ENCODE results near the gene ISG15. TPM values are rescaled to one million over a fixed set of nuclear protein-coding genes. Genes with fewer than 3 reads are reported as not detected.

The ISG15 gene
- polyA plus RNA-seq, 1 donor = 26.0 TPM

- DNase-seq = peak; percentile 74 to 75
- H3K27me3 ChIP-seq (ENCODE audit: control insufficient read depth, insufficient read depth, low read length) = peaks cover 13% of the 10 kb centered on the region
- no peak overlapping the region for H3K27ac ChIP-seq (ENCODE audit: low read length)
- peaks cover 22% of the 10 kb centered on the region for H3K4me1 ChIP-seq (ENCODE audit: control insufficient read depth, insufficient read depth, low read length)
- WGBS (ENCODE audit: insufficient coverage, low lambda C conversion rate) = no CpG with 5 or more reads among the region's 99 CpGs
- H3K9me3 ChIP-seq (ENCODE audit: control insufficient read depth, low read depth, low read length) = peaks cover 22% of the 10 kb centered on the region
- peaks cover 58% of the 10 kb centered on the region for H3K36me3 ChIP-seq (ENCODE audit: control insufficient read depth, insufficient read depth, low read length)
- H3K4me3 ChIP-seq (ENCODE audit: low read length) = peak overlapping the region; percentile 33
Measured at GRCh38 chr1:1040004-1040991, 27.0 kb downstream of the ISG15 start.

DNA sequence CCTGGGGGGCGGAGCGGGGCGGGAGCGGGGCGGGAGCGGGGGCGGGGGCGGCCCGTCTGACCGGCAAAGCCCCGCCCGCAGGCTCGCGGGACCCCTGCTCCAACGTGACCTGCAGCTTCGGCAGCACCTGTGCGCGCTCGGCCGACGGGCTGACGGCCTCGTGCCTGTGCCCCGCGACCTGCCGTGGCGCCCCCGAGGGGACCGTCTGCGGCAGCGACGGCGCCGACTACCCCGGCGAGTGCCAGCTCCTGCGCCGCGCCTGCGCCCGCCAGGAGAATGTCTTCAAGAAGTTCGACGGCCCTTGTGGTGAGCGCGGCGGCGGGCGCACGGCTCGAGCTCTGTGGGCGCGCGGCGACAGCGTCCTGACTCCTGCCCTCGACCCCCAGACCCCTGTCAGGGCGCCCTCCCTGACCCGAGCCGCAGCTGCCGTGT, 27.8 kb downstream of the ISG15 start:
- peaks cover 13% of the 10 kb centered on the region for H3K27me3 ChIP-seq (ENCODE audit: control insufficient read depth, insufficient read depth, low read length)
- no peak overlapping the region for H3K4me3 ChIP-seq (ENCODE audit: low read length)
- H3K36me3 ChIP-seq (ENCODE audit: control insufficient read depth, insufficient read depth, low read length) = peaks cover 59% of the 10 kb centered on the region
- H3K4me1 ChIP-seq (ENCODE audit: control insufficient read depth, insufficient read depth, low read length) = peaks cover 22% of the 10 kb centered on the region
- no peak overlapping the region for H3K27ac ChIP-seq (ENCODE audit: low read length)
- no peak for DNase-seq
- peaks cover 22% of the 10 kb centered on the region for H3K9me3 ChIP-seq (ENCODE audit: control insufficient read depth, low read depth, low read length)
- no CpG with 5 or more reads among the region's 60 CpGs for WGBS (ENCODE audit: insufficient coverage, low lambda C conversion rate)

GRCh38 chr1:1041873-1042272, 28.6 kb downstream of the ISG15 start:
- H3K4me1 ChIP-seq (ENCODE audit: control insufficient read depth, insufficient read depth, low read length) = peaks cover 22% of the 10 kb centered on the region
- H3K4me3 ChIP-seq (ENCODE audit: low read length) = no peak overlapping the region
- peaks cover 22% of the 10 kb centered on the region for H3K9me3 ChIP-seq (ENCODE audit: control insufficient read depth, low read depth, low read length)
- H3K27ac ChIP-seq (ENCODE audit: low read length) = no peak overlapping the region
- H3K36me3 ChIP-seq (ENCODE audit: control insufficient read depth, insufficient read depth, low read length) = peaks cover 57% of the 10 kb centered on the region
- WGBS (ENCODE audit: insufficient coverage, low lambda C conversion rate) = no CpG with 5 or more reads among the region's 25 CpGs
- no peak for DNase-seq
- peaks cover 13% of the 10 kb centered on the region for H3K27me3 ChIP-seq (ENCODE audit: control insufficient read depth, insufficient read depth, low read length)

- Histone ChIP-seq H3K4me1 (ENCODE audit: control insufficient read depth, insufficient read depth, low read length) (peaks cover 16% of the 10 kb centered on the region), H3K27ac (ENCODE audit: low read length) (no peak overlapping the region), H3K36me3 (ENCODE audit: control insufficient read depth, insufficient read depth, low read length) (peaks cover 61% of the 10 kb centered on the region), H3K27me3 (ENCODE audit: control insufficient read depth, insufficient read depth, low read length) (peaks cover 13% of the 10 kb centered on the region), H3K9me3 (ENCODE audit: control insufficient read depth, low read depth, low read length) (peaks cover 22% of the 10 kb centered on the region), H3K4me3 (ENCODE audit: low read length) (no peak overlapping the region)
- DNase-seq = no peak
- WGBS (ENCODE audit: insufficient coverage, low lambda C conversion rate) = no CpG with 5 or more reads among the region's 10 CpGs
Measured at GRCh38 chr1:1042835-1043234, 29.5 kb downstream of the ISG15 start.

GRCh38 chr1:1043411-1043810, 30.1 kb downstream of the ISG15 start:
- Histone ChIP-seq H3K4me3 (ENCODE audit: low read length) (no peak overlapping the region), H3K9me3 (ENCODE audit: control insufficient read depth, low read depth, low read length) (peaks cover 22% of the 10 kb centered on the region), H3K27me3 (ENCODE audit: control insufficient read depth, insufficient read depth, low read length) (peaks cover 13% of the 10 kb centered on the region), H3K36me3 (ENCODE audit: control insufficient read depth, insufficient read depth, low read length) (peaks cover 58% of the 10 kb centered on the region), H3K4me1 (ENCODE audit: control insufficient read depth, insufficient read depth, low read length) (peaks cover 16% of the 10 kb centered on the region), H3K27ac (ENCODE audit: low read length) (no peak overlapping the region)
- WGBS (ENCODE audit: insufficient coverage, low lambda C conversion rate) = no CpG with 5 or more reads among the region's 27 CpGs
- no peak for DNase-seq

DNA sequence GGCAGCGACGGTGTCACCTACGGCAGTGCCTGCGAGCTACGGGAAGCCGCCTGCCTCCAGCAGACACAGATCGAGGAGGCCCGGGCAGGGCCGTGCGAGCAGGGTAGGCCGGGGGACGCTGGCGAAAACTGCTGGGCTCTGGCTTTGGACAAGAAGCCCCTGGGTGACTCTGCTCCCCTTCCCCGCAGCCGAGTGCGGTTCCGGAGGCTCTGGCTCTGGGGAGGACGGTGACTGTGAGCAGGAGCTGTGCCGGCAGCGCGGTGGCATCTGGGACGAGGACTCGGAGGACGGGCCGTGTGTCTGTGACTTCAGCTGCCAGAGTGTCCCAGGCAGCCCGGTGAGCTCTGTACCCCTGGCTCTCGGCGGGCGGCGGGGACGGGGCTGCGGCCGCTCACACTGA, 30.6 kb downstream of the ISG15 start:
- Histone ChIP-seq H3K36me3 (ENCODE audit: control insufficient read depth, insufficient read depth, low read length) (peaks cover 56% of the 10 kb centered on the region), H3K4me1 (ENCODE audit: control insufficient read depth, insufficient read depth, low read length) (peaks cover 15% of the 10 kb centered on the region), H3K9me3 (ENCODE audit: control insufficient read depth, low read depth, low read length) (peaks cover 22% of the 10 kb centered on the region), H3K27ac (ENCODE audit: low read length) (no peak overlapping the region), H3K27me3 (ENCODE audit: control insufficient read depth, insufficient read depth, low read length) (peaks cover 10% of the 10 kb centered on the region), H3K4me3 (ENCODE audit: low read length) (no peak overlapping the region)
- WGBS (ENCODE audit: insufficient coverage, low lambda C conversion rate) = no CpG with 5 or more reads among the region's 33 CpGs
- DNase-seq = no peak

GRCh38 chr1:1044455-1045078, 31.3 kb downstream of the ISG15 start:
- 80% methylated on average over 1 of the region's 34 CpGs for WGBS (ENCODE audit: insufficient coverage, low lambda C conversion rate)
- Histone ChIP-seq H3K36me3 (ENCODE audit: control insufficient read depth, insufficient read depth, low read length) (peaks cover 61% of the 10 kb centered on the region), H3K9me3 (ENCODE audit: control insufficient read depth, low read depth, low read length) (peaks cover 22% of the 10 kb centered on the region)

DNA sequence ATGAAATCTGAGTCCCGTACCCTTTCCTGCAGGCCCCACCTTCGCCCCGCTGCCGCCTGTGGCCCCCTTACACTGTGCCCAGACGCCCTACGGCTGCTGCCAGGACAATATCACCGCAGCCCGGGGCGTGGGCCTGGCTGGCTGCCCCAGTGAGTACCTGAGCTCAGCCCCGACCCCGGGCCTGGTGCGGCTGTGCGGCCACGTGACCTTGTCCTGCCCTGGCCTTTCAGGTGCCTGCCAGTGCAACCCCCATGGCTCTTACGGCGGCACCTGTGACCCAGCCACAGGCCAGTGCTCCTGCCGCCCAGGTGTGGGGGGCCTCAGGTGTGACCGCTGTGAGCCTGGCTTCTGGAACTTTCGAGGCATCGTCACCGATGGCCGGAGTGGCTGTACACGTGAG, 31.8 kb downstream of the ISG15 start:
- Histone ChIP-seq H3K9me3 (ENCODE audit: control insufficient read depth, low read depth, low read length) (peaks cover 22% of the 10 kb centered on the region), H3K4me1 (ENCODE audit: control insufficient read depth, insufficient read depth, low read length) (peaks cover 3% of the 10 kb centered on the region), H3K36me3 (ENCODE audit: control insufficient read depth, insufficient read depth, low read length) (peaks cover 63% of the 10 kb centered on the region), H3K27me3 (ENCODE audit: control insufficient read depth, insufficient read depth, low read length) (no peaks in the 10 kb centered on the region), H3K4me3 (ENCODE audit: low read length) (no peak overlapping the region), H3K27ac (ENCODE audit: low read length) (no peak overlapping the region)
- DNase-seq = no peak
- no CpG with 5 or more reads among the region's 23 CpGs for WGBS (ENCODE audit: insufficient coverage, low lambda C conversion rate)

More at GRCh38 chr1:1044455-1045078, 31.3 kb downstream of the ISG15 start:
- H3K4me3 ChIP-seq (ENCODE audit: low read length) = no peak overlapping the region
- no peak overlapping the region for H3K27ac ChIP-seq (ENCODE audit: low read length)
- H3K4me1 ChIP-seq (ENCODE audit: control insufficient read depth, insufficient read depth, low read length) = peaks cover 9% of the 10 kb centered on the region
- no peak for DNase-seq
- H3K27me3 ChIP-seq (ENCODE audit: control insufficient read depth, insufficient read depth, low read length) = peaks cover 5% of the 10 kb centered on the region

GRCh38 chr1:1046243-1046642, 32.9 kb downstream of the ISG15 start:
- peaks cover 74% of the 10 kb centered on the region for H3K36me3 ChIP-seq (ENCODE audit: control insufficient read depth, insufficient read depth, low read length)
- H3K4me3 ChIP-seq (ENCODE audit: low read length) = no peak overlapping the region
- no peak for DNase-seq
- no CpG with 5 or more reads among the region's 20 CpGs for WGBS (ENCODE audit: insufficient coverage, low lambda C conversion rate)
- peaks cover 22% of the 10 kb centered on the region for H3K9me3 ChIP-seq (ENCODE audit: control insufficient read depth, low read depth, low read length)
- no peak overlapping the region for H3K27ac ChIP-seq (ENCODE audit: low read length)
- no peaks in the 10 kb centered on the region for H3K27me3 ChIP-seq (ENCODE audit: control insufficient read depth, insufficient read depth, low read length)
- no peaks in the 10 kb centered on the region for H3K4me1 ChIP-seq (ENCODE audit: control insufficient read depth, insufficient read depth, low read length)

- no peak for DNase-seq
- Histone ChIP-seq H3K4me1 (ENCODE audit: control insufficient read depth, insufficient read depth, low read length) (no peaks in the 10 kb centered on the region), H3K36me3 (ENCODE audit: control insufficient read depth, insufficient read depth, low read length) (peaks cover 78% of the 10 kb centered on the region), H3K27me3 (ENCODE audit: control insufficient read depth, insufficient read depth, low read length) (no peaks in the 10 kb centered on the region), H3K27ac (ENCODE audit: low read length) (no peak overlapping the region), H3K9me3 (ENCODE audit: control insufficient read depth, low read depth, low read length) (peaks cover 26% of the 10 kb centered on the region), H3K4me3 (ENCODE audit: low read length) (no peak overlapping the region)
- no CpG with 5 or more reads among the region's 26 CpGs for WGBS (ENCODE audit: insufficient coverage, low lambda C conversion rate)
Measured at GRCh38 chr1:1046767-1047166, 33.5 kb downstream of the ISG15 start.
